ENCODE results near the gene ANGPT4.

ANGPT4 gene

DNA sequence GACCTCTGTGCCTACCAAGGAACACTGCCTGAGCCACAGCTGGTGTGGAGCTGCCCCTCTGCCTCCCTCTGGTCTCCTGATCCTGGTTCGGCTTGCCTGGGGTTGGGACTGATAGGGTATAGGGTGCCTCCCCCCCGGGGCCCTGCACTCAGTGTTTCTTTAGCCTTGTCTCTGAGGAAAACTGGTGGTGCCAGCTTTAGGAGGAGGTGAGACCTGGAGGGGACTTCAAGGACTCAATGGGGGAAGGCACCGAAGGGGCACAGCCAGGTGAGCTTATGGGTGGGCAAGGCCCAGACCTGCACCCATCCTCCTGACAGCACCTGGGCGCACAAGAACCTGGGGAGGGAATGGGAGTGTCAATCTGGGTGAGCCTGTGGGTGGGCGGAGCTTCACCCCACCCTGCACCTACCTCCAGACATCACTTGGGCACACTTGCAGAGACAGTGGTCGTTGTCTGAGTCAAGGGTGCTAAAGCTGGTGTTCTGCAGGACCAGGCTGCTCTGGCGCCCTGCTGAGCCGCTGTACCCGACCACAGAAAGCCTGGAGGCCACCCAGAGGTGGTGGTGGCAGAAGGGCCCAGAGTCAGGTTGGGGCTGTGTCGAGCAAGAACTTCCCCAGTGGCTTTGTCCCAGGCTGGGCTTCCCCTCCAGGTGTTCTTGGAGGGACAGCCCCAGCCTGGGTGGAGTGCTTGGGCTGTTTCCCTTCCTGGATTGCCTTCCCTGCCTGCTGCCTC lies 42.1 kb downstream of the ANGPT4 start:
- Mint-ChIP-seq H3K4me1 (no peaks in the 10 kb centered on the region), H3K9me3 (no peaks in the 10 kb centered on the region), H3K36me3 (ENCODE audit: insufficient read depth) (no peaks in the 10 kb centered on the region), H3K27me3 (no peaks in the 10 kb centered on the region), H3K27ac (ENCODE audit: low read depth) (no peak overlapping the region), H3K4me3 (no peak overlapping the region)
- no peak for ATAC-seq (replicated peaks; ENCODE audit: extremely low read depth, poor library complexity, severe bottlenecking)
- DNase-seq (ENCODE audit: low spot score in 2 of 2) = no peak

DNA sequence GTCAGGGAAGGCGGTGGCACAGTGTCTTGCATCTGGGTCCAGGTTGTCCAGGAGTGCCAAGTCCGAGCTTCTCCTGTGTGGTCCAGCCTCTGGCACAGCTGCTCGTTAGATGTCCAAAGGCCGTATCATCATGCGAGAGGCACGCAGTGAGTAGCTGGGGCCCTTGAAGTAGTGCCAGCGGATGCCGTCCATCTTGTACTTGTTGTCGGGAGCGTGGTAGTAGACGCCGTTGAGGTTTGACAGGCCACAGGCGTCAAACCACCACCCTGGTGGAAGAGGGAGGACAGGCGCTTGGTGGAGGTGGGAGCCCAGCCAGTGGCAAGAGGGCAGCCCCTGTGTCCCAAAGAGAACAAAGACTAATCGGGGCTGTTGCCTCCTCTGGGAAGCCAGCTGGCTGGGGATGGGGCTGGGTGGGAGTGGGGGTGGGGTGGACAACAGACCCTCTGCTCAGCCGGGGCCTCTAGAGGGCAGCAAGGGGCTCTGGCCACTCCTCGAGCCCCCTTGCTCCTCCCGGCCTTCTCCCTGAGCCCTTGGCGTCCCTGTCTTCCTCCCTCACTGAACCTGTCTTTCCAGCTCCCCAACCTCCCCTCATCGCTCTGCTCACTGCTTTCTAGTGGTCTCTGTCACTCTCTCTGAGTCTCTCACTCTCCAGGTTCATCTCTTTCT lies 43.1 kb downstream of the ANGPT4 start:
- no peaks in the 10 kb centered on the region for H3K27me3 Mint-ChIP-seq
- no peaks in the 10 kb centered on the region for H3K36me3 Mint-ChIP-seq (ENCODE audit: insufficient read depth)
- DNase-seq (ENCODE audit: low spot score in 2 of 2) (no peak), ATAC-seq (replicated peaks; ENCODE audit: extremely low read depth, poor library complexity, severe bottlenecking) (no peak)
- no peak overlapping the region for H3K27ac Mint-ChIP-seq (ENCODE audit: low read depth)
- H3K4me1 Mint-ChIP-seq = no peaks in the 10 kb centered on the region
- no peaks in the 10 kb centered on the region for H3K9me3 Mint-ChIP-seq
- no peak overlapping the region for H3K4me3 Mint-ChIP-seq

GRCh38 chr20:871948-872347 lies 44.2 kb downstream of the ANGPT4 start:
- H3K9me3 Mint-ChIP-seq = no peaks in the 10 kb centered on the region
- no peak for DNase-seq (ENCODE audit: low spot score in 2 of 2)
- H3K36me3 Mint-ChIP-seq (ENCODE audit: insufficient read depth) = no peaks in the 10 kb centered on the region
- H3K27ac Mint-ChIP-seq (ENCODE audit: low read depth) = no peak overlapping the region
- H3K27me3 Mint-ChIP-seq = no peaks in the 10 kb centered on the region
- H3K4me3 Mint-ChIP-seq = no peak overlapping the region
- no peak for ATAC-seq (replicated peaks; ENCODE audit: extremely low read depth, poor library complexity, severe bottlenecking)
- no peaks in the 10 kb centered on the region for H3K4me1 Mint-ChIP-seq

- no peak overlapping the region for H3K27ac Mint-ChIP-seq (ENCODE audit: low read depth)
- no peaks in the 10 kb centered on the region for H3K4me1 Mint-ChIP-seq
- no peak overlapping the region for H3K4me3 Mint-ChIP-seq
- DNase-seq (ENCODE audit: low spot score in 2 of 2) = no peak
- H3K9me3 Mint-ChIP-seq = no peaks in the 10 kb centered on the region
- no peak for ATAC-seq (replicated peaks; ENCODE audit: extremely low read depth, poor library complexity, severe bottlenecking)
- H3K36me3 Mint-ChIP-seq (ENCODE audit: insufficient read depth) = no peaks in the 10 kb centered on the region
- no peaks in the 10 kb centered on the region for H3K27me3 Mint-ChIP-seq
Measured at GRCh38 chr20:871436-871835, 44.7 kb downstream of the ANGPT4 start.

- Mint-ChIP-seq H3K4me1 (no peaks in the 10 kb centered on the region), H3K9me3 (no peaks in the 10 kb centered on the region), H3K27me3 (no peaks in the 10 kb centered on the region), H3K36me3 (ENCODE audit: insufficient read depth) (no peaks in the 10 kb centered on the region), H3K4me3 (no peak overlapping the region), H3K27ac (ENCODE audit: low read depth) (no peak overlapping the region)
- DNase-seq (ENCODE audit: low spot score in 2 of 2) (no peak), ATAC-seq (replicated peaks; ENCODE audit: extremely low read depth, poor library complexity, severe bottlenecking) (no peak)
Measured at GRCh38 chr20:870758-871157, 45.4 kb downstream of the ANGPT4 start.

DNA sequence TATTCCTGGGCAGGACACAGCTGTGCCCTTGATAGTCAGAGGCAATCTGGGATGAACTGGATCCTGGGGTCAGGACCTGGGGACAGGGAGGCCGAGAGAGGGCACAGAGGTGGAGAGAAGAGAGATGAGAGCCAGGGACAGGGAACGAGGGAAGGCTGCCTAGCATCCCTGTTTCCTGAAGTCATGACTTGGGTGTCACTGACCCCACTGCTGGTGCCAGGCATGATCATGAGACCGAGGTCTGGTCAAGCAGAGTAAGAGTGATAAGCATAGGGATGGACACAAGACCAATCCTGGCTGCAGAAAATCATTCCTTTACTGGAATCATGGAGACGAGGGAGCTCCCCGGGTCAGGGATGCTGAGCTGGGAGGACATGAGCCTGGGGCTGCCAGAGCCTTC lies 46.5 kb downstream of the ANGPT4 start:
- no peaks in the 10 kb centered on the region for H3K9me3 Mint-ChIP-seq
- H3K4me3 Mint-ChIP-seq = no peak overlapping the region
- ATAC-seq (replicated peaks; ENCODE audit: extremely low read depth, poor library complexity, severe bottlenecking) (no peak), DNase-seq (ENCODE audit: low spot score in 2 of 2) (no peak)
- H3K4me1 Mint-ChIP-seq = no peaks in the 10 kb centered on the region
- H3K27ac Mint-ChIP-seq (ENCODE audit: low read depth) = no peak overlapping the region
- no peaks in the 10 kb centered on the region for H3K27me3 Mint-ChIP-seq
- no peaks in the 10 kb centered on the region for H3K36me3 Mint-ChIP-seq (ENCODE audit: insufficient read depth)

DNA sequence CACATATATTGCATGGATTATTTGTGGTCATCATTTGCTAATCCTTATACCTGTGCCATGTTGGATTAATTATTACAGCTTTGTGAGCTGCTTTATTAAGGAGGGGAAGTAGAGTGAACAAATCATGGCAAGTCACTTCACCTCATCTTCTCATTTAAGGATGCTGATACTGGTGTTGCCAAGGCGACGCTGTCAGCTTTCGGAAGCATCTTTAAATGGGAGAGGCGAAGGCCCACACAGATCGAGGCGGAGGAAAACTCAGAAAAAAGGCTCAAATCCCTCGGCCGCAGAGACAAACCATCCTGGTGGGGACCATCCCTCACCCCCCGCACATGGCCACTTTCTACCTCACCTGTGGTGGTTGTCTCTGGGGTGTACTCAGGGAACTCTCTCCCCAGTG lies 47.9 kb downstream of the ANGPT4 start:
- H3K4me1 Mint-ChIP-seq = no peaks in the 10 kb centered on the region
- H3K27me3 Mint-ChIP-seq = no peaks in the 10 kb centered on the region
- DNase-seq (ENCODE audit: low spot score in 2 of 2) (no peak), ATAC-seq (replicated peaks; ENCODE audit: extremely low read depth, poor library complexity, severe bottlenecking) (no peak)
- no peak overlapping the region for H3K4me3 Mint-ChIP-seq
- H3K9me3 Mint-ChIP-seq = no peaks in the 10 kb centered on the region
- no peak overlapping the region for H3K27ac Mint-ChIP-seq (ENCODE audit: low read depth)
- no peaks in the 10 kb centered on the region for H3K36me3 Mint-ChIP-seq (ENCODE audit: insufficient read depth)

DNA sequence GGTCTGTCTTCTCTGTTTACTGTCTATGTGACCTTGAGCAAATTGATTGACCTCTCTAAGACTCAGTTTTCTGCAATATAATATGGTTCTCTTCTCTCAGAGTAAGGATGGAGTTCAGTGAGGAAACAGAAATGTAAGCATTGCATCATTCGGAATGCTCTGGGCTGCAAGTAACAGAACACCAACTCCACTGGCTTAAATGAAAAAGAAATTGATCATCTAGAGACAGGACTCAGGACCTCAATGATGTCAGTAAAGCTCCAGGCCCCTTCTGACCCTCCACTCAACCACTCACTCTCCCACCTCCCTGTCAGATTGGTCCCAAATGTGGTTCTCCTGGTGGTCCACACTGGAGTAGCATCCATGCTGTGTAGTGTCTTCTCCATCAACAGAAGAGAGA lies 50.7 kb downstream of the ANGPT4 start:
- ATAC-seq (replicated peaks; ENCODE audit: extremely low read depth, poor library complexity, severe bottlenecking) (no peak), DNase-seq (ENCODE audit: low spot score in 2 of 2) (no peak)
- Mint-ChIP-seq H3K9me3 (no peaks in the 10 kb centered on the region), H3K27ac (ENCODE audit: low read depth) (no peak overlapping the region), H3K27me3 (no peaks in the 10 kb centered on the region), H3K36me3 (ENCODE audit: insufficient read depth) (no peaks in the 10 kb centered on the region), H3K4me3 (no peak overlapping the region), H3K4me1 (no peaks in the 10 kb centered on the region)

GRCh38 chr20:860891-861290 lies 55.2 kb downstream of the ANGPT4 start:
- DNase-seq (ENCODE audit: low spot score in 2 of 2) = no peak
- no peak overlapping the region for H3K27ac Mint-ChIP-seq (ENCODE audit: low read depth)
- no peaks in the 10 kb centered on the region for H3K9me3 Mint-ChIP-seq
- H3K4me1 Mint-ChIP-seq = peaks cover 30% of the 10 kb centered on the region
- H3K4me3 Mint-ChIP-seq = no peak overlapping the region
- H3K27me3 Mint-ChIP-seq = no peaks in the 10 kb centered on the region
- peaks cover 2% of the 10 kb centered on the region for H3K36me3 Mint-ChIP-seq (ENCODE audit: insufficient read depth)
- no peak for ATAC-seq (replicated peaks; ENCODE audit: extremely low read depth, poor library complexity, severe bottlenecking)

- no peak overlapping the region for H3K4me3 Mint-ChIP-seq
- DNase-seq (ENCODE audit: low spot score in 2 of 2) (no peak), ATAC-seq (replicated peaks; ENCODE audit: extremely low read depth, poor library complexity, severe bottlenecking) (no peak)
- H3K27ac Mint-ChIP-seq (ENCODE audit: low read depth) = no peak overlapping the region
- H3K27me3 Mint-ChIP-seq = no peaks in the 10 kb centered on the region
- peaks cover 34% of the 10 kb centered on the region for H3K4me1 Mint-ChIP-seq
- peaks cover 2% of the 10 kb centered on the region for H3K36me3 Mint-ChIP-seq (ENCODE audit: insufficient read depth)
- H3K9me3 Mint-ChIP-seq = no peaks in the 10 kb centered on the region
Measured at GRCh38 chr20:859751-860231, 56.3 kb downstream of the ANGPT4 start.

DNA sequence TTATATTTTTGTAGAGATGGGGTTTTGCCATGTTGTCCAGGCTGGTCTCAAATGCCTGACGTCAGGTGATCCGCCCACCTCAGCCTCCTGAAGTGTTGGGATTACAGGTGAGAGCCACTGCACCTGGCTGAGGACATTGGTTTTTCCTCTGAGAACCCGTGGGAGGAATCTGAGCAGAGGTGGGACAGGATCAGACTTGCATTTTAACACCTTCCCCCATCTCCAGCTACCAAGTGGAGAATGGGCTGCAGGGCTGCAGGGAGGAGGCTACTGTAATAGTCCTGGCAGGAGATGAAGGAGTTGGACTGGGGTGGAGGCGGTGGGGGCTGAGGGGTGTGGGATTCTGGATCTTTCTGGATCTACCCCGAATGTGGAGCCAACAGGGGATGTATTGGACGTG lies 58.1 kb downstream of the ANGPT4 start:
- Mint-ChIP-seq H3K36me3 (ENCODE audit: insufficient read depth) (peaks cover 4% of the 10 kb centered on the region), H3K27me3 (no peaks in the 10 kb centered on the region), H3K27ac (ENCODE audit: low read depth) (no peak overlapping the region), H3K9me3 (no peaks in the 10 kb centered on the region), H3K4me1 (peaks cover 50% of the 10 kb centered on the region), H3K4me3 (no peak overlapping the region)
- ATAC-seq (replicated peaks; ENCODE audit: extremely low read depth, poor library complexity, severe bottlenecking) (no peak), DNase-seq (ENCODE audit: low spot score in 2 of 2) (no peak)

DNA sequence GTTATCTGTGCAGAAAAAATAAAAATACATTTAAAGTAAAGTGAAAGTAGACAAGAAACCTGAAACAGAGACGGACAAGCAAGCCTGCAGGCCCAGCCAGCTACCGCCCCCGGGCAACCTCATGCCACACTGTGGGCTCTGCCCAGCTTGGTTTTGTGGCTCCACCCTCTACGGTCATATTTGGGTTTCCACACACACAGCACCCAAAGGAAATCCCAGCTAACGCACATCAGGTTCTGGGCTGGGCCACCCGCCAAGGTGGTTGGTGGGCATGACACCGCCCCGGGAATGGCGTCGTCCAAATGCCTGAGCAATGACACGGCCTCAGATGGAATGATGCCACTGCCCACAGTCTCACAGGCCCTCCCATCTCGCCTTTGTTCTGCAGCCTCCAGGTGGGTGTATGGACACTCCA lies 59.8 kb downstream of the ANGPT4 start:
- Mint-ChIP-seq H3K36me3 (ENCODE audit: insufficient read depth) (peaks cover 6% of the 10 kb centered on the region), H3K27ac (ENCODE audit: low read depth) (no peak overlapping the region), H3K9me3 (no peaks in the 10 kb centered on the region), H3K4me3 (peak overlapping the region; percentile 54), H3K4me1 (peaks cover 61% of the 10 kb centered on the region), H3K27me3 (no peaks in the 10 kb centered on the region)
- peak; percentile 90 for ATAC-seq (replicated peaks; ENCODE audit: extremely low read depth, poor library complexity, severe bottlenecking)
- peak in 1 of 2 donors; percentile 38 for DNase-seq (ENCODE audit: low spot score in 2 of 2)

Measured in central memory CD8-positive, alpha-beta T cell (primary cell).